Breast epithelium (tissue), 3 donors: ENCODE results near the gene SMG7.

Experiments used
- POLR2AphosphoS5 ChIP-seq, 3 donors: sonication (generic); formaldehyde crosslinking; IDR thresholded peaks; one replicate each; pipeline ENCODE4 v1.6.1; 2017; ENCODE audit warnings: antibody characterized with exemption in 3 of 3
- TF ChIP-seq, protein P1 (sequence below), 3 donors: fragments of 450-650 bp; IDR thresholded peaks; one replicate each; pipeline ENCODE4 v1.5.1; 2016 to 2017; ENCODE audit warnings: antibody characterized with exemption in 3 of 3, mild to moderate bottlenecking in 3 of 3, moderate library complexity in 3 of 3

DNA sequence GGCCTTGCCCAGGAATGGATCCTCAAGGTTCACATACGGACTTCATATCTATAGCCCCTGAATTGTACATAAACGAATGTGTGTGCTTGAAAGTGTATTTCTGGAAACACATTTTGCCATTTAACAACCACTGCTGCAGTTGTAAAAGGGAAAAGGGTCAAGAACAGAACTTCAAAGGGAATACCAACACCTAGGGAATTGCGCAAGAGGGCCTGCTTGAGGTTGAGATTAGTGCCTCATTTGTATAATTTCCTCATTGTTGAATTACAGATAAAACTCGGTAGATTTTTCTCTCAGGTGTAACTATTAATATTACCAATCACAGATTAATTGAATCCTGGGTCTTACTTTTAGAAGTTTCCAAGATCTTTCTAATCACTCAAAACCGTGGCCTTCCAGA lies 111.8 kb downstream of the SMG7 start:
- no peak for TF ChIP-seq POLR2AphosphoS5 (IDR thresholded peaks at IDR 0.05)
- TF ChIP-seq, protein P1, sequence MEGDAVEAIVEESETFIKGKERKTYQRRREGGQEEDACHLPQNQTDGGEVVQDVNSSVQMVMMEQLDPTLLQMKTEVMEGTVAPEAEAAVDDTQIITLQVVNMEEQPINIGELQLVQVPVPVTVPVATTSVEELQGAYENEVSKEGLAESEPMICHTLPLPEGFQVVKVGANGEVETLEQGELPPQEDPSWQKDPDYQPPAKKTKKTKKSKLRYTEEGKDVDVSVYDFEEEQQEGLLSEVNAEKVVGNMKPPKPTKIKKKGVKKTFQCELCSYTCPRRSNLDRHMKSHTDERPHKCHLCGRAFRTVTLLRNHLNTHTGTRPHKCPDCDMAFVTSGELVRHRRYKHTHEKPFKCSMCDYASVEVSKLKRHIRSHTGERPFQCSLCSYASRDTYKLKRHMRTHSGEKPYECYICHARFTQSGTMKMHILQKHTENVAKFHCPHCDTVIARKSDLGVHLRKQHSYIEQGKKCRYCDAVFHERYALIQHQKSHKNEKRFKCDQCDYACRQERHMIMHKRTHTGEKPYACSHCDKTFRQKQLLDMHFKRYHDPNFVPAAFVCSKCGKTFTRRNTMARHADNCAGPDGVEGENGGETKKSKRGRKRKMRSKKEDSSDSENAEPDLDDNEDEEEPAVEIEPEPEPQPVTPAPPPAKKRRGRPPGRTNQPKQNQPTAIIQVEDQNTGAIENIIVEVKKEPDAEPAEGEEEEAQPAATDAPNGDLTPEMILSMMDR (IDR thresholded peaks at IDR 0.05): no peak
